ENCODE results near the gene SEMA4D.

DNA sequence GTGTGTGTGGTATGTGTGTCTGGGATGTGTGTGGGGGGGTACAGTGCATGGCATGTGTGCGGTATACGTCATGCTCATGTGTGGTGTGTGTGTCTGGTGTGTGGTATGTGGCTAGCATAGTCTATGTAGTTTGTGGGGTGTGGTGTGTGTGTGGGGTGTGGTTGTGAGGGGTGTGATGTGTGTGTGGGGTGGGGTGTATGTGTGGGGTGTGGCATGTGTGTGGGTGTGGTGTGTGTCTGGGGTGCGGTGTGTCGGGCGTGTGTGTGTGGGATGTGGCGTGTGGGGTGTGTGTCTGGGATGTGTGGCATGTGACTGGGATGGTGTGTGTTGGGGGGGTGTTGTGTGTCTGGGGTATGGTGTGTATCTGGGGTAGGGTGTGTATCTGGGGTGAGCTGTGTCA is 127.3 kb downstream of the SEMA4D start:
- TF ChIP-seq, protein P1, sequence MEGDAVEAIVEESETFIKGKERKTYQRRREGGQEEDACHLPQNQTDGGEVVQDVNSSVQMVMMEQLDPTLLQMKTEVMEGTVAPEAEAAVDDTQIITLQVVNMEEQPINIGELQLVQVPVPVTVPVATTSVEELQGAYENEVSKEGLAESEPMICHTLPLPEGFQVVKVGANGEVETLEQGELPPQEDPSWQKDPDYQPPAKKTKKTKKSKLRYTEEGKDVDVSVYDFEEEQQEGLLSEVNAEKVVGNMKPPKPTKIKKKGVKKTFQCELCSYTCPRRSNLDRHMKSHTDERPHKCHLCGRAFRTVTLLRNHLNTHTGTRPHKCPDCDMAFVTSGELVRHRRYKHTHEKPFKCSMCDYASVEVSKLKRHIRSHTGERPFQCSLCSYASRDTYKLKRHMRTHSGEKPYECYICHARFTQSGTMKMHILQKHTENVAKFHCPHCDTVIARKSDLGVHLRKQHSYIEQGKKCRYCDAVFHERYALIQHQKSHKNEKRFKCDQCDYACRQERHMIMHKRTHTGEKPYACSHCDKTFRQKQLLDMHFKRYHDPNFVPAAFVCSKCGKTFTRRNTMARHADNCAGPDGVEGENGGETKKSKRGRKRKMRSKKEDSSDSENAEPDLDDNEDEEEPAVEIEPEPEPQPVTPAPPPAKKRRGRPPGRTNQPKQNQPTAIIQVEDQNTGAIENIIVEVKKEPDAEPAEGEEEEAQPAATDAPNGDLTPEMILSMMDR (IDR thresholded peaks at IDR 0.05): no peak
- no peak for TF ChIP-seq ZFX (IDR thresholded peaks at IDR 0.05; ENCODE audit: borderline replicate concordance)
